Activated T-helper 9 cell treated with anti-CD3 and anti-CD28 coated beads, Interleukin-2, amount 50 U/mL, for 16 hours (primary cell): ENCODE results near the gene BTG4.

Experiments
- DNase-seq: peaks from one replicate; pipeline ENCODE4 v3.0.0-alpha.2; 2020; ENCODE audit warnings: low read depth

BTG4 gene

DNA sequence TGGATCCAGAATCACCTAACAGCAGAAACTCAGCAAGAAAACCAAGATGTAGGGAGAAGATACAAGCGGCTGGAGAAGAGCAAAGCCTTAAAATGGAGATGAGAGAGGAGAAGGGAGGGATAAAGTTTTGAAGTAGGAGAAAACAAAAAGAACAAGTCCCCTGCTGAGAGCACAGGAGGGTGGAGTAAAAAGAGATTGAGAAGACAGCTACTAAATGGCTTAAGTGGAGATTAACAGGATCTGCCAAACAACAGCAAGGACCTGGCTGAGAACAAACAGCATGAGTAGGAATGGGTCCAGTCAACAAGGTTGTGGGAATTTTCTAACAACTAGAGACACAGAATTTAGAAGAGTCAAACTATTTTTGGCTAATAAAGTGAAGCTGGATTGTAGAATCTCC is 18.1 kb downstream of the BTG4 start:
- DNase-seq: no peak

GRCh38 chr11:111490496-111490895 is 21.7 kb downstream of the BTG4 start:
- DNase-seq: no peak

GRCh38 chr11:111483431-111483830 is 28.8 kb downstream of the BTG4 start:
- DNase-seq: no peak

GRCh38 chr11:111479666-111480065 is 32.5 kb downstream of the BTG4 start:
- DNase-seq: no peak

DNA sequence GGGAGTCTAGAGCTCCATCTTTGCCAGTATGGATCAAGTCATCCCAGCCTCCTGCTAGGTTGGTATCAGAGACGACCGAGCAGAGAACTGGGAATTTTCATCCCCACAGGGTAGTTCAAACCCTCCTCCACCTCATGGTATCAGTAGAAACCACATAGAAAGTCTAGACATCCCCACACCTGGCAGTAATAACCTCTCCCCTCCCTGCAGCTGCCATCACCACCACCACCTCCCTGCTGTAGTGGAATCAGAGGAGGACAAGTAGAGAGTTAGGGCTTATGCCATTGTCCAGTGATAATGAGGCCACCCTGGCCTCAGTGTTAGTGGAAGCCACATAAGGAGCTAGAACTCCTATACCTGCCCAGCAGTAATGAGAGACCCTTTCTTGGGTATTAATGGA is 34.3 kb downstream of the BTG4 start:
- DNase-seq: no peak

GRCh38 chr11:111476956-111477355 is 35.2 kb downstream of the BTG4 start:
- no peak for DNase-seq

DNA sequence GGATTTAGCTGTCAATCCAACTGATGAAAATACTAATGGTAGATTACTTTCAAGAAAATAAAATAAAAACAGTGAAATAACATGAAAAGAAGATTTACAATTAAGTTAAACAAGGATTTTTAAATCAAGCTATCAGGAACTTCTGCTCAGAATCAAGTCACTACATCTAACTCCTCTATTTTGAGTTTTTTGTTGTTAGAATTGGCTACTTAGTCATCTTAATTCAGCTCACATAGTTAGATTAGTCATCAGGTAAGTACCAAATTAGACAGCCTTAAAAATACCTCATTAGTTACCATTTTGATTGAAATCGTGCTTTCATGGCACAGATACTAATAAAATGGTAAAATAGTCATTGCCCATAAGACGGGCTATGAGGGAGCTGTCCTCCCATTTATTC is 35.8 kb downstream of the BTG4 start:
- DNase-seq: no peak

GRCh38 chr11:111474432-111474831 is 37.8 kb downstream of the BTG4 start:
- no peak for DNase-seq

GRCh38 chr11:111472228-111472627 is 40.0 kb downstream of the BTG4 start:
- DNase-seq: no peak

GRCh38 chr11:111469200-111469599 is 43.0 kb downstream of the BTG4 start:
- DNase-seq: no peak

DNA sequence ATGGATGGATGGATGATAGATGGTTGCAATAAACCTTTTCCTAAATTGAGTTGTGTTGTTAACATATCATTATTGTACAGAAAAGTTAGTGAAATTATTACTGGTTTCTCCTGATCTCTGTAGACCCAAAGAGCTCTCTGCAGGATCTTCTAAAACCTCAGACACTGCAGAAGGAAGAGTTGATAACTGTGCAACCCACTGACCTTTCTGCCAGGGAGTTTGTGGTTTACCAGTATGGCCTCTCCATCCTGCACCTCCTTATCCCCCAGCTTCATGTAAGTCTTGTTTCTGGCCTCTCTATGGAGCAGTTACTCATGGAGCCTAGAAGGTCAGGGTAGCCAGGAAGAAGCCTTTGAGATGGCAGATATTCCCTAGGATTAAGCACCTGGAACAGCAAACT is 45.6 kb downstream of the BTG4 start:
- DNase-seq: no peak

DNA sequence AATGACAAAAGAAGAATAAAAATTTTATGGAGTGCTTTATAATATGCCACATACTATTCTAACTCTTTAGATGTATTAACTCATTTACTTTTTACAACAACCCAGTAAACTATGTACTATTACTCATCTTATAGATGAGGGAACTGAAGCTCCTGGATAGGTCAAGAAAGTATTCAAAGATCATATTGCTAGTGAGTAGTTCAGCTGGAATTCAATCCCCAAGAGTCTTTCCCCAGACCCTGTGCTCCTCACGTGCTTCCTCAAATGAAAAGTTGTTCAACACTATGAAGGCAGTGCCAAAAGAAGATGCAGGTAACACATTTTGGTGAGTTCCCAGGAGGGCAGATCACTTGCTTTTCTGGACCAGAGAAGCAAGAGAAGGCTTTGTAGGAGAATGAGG is 46.8 kb downstream of the BTG4 start:
- no peak for DNase-seq

DNA sequence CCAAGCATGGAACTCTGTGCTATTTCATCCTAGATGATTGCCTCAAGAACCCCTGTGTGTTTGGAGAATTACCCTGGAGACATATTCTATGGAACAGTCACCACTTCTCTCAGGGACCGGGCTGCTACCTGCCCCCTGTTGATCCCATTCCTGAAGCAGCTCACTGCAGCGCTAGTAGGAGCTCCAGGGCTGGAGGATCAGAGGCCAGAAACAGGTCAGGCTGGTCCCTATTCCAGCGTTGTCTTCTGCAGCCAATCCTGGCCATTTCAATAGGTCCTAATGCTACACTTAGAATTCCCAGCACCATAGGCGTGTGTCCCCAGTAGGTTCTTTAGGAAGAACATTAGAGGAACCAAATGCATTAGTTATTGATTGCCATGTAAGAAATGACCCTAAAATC is 48.9 kb downstream of the BTG4 start:
- DNase-seq: no peak

DNA sequence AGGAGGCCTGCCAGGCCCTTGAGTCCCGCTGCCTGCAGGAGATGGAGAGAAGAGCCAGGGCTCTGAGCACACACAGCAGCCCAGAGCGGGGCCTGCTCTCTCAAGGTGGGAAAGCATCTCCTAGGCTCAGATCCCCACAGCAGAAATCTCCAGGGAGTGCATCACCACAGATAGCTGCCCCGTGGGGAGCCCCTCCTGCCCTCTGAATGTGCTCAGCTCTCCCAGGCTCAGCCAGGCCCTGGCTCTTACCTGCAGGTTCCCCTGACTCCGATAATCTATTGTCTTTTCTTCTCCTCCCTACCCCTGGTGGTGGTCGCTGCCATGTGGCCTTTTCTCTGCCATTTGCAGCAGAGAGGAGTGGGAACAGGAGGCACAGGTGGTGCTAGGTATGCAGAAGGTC is 49.9 kb downstream of the BTG4 start:
- no peak for DNase-seq

DNA sequence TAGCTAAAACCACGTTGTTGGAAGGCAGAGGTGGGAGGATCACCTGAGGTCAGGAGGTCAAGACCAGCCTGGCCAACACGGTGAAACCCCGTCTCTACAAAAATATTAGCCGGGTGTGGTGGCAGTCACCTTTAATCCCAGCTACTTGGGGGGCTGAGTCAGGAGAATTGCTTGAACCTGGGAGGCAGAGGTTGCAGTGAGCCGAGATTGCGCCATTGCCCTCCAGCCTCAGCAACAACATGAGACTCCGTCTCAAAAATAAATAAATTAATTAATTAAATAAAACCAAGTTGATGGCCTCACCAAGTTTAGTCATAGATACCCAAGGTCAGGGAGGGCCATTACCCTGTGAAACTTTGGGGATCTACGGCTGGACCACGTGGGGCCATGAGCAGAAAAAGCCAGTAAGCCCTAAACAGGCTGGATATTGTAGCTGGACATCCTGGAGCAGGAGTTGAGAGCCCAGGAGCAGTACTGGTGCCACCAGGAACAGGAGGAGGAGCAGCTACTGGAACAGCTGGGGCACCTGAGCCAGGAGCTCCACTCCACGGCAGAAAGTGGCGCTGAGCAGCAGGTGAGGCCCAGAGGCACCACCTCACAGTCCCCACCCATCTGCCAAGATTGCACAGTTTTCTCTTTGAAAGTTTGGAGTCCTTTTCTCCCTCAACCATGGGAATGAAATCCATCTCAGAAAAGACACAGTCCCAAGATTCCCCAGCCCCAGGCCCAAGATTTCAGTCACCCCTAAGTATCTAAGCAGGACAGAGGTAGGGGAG is 50.5 kb downstream of the BTG4 start:
- no peak for DNase-seq

DNA sequence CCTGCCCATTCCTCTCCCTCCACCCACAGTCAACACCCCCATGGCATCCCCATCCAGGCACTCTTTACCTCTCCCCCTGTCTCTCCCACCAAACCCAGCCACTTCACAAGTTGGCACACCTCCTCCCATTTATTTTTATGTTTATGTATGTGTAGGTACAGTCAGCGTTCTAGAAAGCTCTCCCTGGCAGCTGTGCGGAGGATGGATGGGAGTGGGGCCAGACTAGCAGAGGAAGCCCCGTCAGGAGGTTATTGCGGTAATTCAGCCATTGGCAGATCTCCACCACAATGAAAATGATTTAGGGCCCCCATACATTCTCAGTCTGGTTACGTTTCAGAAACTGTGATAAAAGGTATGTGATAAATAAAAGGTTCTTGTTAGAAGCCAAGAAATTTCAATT is 51.3 kb downstream of the BTG4 start:
- DNase-seq: no peak

GRCh38 chr11:111460340-111460739 is 51.8 kb downstream of the BTG4 start:
- no peak for DNase-seq

- no peak for DNase-seq
Observed at GRCh38 chr11:111459506-111460270, 52.5 kb downstream of the BTG4 start.

DNA sequence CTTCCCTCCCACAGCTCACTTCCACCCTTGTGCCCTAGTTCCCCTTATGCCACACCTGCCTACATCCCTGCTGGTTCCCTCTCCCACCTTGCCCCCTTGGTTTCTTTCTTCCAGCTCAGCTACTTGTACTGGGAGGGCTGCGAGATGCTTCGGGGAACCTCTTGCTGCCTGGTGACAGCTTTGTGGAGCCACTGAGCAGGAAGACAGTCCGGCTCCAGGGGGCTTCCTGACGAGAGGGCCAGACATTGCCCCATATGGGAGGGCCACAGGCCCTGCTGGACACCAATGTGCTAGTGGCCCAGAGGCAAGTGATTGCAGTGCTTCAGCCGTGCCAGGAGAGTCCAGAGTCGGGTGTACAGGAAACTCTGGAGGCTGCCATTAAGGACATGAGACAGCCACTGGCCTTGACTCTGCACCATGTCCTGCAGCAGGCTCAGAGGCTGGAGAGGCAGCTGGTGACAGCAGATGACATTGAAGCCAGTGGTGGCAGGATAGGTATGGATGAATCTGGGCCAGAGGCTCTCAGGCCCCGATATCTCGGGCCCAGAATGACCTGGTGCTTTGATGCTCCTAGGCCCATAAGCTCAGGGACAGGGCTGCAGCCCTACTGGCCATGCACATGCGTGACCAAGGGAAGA is 54.3 kb downstream of the BTG4 start:
- DNase-seq: no peak

DNA sequence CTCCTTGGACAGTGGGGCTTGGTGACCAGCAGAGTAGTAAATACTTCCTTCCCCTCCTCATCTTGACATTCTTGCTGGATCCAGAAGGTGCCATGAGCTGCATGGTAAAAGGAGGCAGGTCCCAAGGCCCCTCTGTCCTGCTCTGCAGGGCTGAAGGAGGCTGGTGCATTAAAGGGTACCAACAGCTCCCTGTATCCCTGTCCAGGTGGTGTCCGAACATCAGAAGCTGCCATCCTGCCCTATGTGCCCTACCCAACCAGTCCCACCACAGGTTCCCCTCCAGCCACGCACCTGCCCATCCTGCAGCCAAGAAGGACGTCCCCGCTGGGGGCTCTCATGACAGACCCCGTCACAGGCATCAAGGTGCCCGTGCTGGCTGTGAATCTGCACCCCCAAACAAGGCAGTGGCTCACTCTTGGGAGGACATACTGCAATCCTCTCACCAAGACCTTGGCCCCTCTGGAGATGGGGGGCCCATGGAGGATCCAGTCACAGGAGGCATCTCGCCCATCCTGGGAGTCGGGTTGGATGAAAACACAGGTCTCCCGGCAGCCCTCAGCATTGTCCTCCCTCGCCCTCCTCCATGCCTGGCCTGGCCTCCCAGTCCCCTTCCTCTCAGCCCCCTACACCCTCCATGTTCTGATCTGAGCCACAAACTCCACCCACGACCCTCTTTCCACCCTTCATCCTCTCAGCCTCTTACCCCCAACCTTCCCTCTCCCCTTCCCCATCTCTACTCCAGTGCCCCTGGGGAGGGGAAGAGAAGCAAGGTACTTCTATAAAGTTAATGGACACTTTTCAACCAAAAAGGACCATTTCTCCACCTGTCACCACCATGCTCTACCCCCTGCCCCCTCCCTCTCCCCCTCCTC is 55.1 kb downstream of the BTG4 start:
- DNase-seq: no peak

DNA sequence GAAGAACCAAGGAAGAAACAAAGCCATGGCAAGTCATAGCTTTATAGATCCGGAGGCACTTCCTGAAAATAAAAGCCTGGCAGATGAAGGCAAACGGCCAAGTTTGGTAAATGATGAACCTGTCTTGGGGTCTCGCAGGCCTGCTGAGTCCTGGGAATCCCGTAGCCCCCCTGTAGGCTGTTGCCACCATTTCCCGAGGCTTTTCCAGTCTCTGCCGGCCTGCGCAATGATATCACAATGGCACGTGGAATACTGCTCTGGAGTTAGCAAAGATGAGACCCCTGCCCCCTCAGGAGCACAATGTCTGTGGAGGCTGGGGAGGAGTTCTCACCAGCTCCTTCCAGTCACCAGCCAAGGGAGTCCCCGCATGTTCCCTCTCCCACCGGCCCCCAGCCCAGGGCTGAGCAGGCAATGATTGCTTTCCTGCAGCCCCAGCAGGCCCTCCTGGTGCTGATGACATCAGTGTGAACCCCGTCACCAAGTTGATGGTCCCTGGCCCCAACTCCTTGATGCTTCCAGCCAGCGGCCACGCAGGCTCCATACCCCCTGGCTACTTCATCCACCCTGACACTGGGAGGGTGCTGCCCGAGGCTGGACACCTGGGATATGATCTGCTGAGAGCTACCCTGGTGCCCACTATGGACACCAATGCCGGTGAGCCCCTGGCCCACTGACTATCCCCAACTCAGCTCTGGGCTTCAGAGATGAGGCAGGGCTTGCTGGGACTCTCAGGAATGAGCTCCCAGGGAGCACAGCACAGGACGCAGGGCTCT is 55.9 kb downstream of the BTG4 start:
- no peak for DNase-seq
